Epithelial cell of esophagus (primary cell): Measurements from ENCODE around the gene APP.

Experiments
- DNase-seq: peaks from one replicate; pipeline ENCODE4 v3.0.0; 2010; ENCODE audit warnings: low read depth
- H3K4me3 ChIP-seq: 2 replicates; pipeline ENCODE4 v1.5.1; 2011; ENCODE audit warnings: mild to moderate bottlenecking, low read length, control low read depth
- CTCF ChIP-seq: IDR thresholded peaks from 2 replicates; pipeline ENCODE4 v1.5.1; 2011; ENCODE audit warnings: low read depth, mild to moderate bottlenecking, low read length, control low read depth, inconsistent platforms; ENCODE audit not compliant: insufficient read depth; ENCODE audit errors: missing control alignments

APP gene

GRCh38 chr21:25831300-25831960, 339.1 kb downstream of the APP start:
- DNase-seq, result peak; percentile 22
- H3K4me3 ChIP-seq, result no peak overlapping the region
- TF ChIP-seq CTCF, result no peak
